HepG2 (cell line): ENCODE data around the gene ZNF3. TPM values are rescaled to one million over a fixed set of nuclear protein-coding genes. Genes with fewer than 3 reads are reported as not detected.

Experiments used
- HES4 ChIP-seq: sonication (generic); formaldehyde crosslinking; IDR thresholded peaks from 2 replicates; pipeline ENCODE4 v1.9.0; 2021; ENCODE audit warnings: mild to moderate bottlenecking, missing genetic modification reagents, borderline replicate concordance
- KDM5B ChIP-seq: sonication (generic); formaldehyde crosslinking; IDR thresholded peaks from 2 replicates; pipeline ENCODE4 v1.4.0; 2020; ENCODE audit warnings: missing genetic modification reagents, mild to moderate bottlenecking, borderline replicate concordance
- NFKBIZ ChIP-seq: IDR thresholded peaks from 2 replicates; pipeline ENCODE4 v1.6.1; 2018; ENCODE audit warnings: missing genetic modification reagents, missing compliant biosample characterization
- POLR2A ChIP-seq, 2 experiments: IDR thresholded peaks; 2 replicates each; pipeline ENCODE4 v1.6.1; 2011; ENCODE audit warnings: low read depth in 2 of 2, low read length in 2 of 2, mild to moderate bottlenecking in 1 of 2, moderate library complexity in 1 of 2; ENCODE audit not compliant: insufficient read depth in 1 of 2
- RAD21 ChIP-seq: fragments of 450-650 bp; formaldehyde crosslinking; IDR thresholded peaks from 2 replicates; pipeline ENCODE4 v1.5.0; 2020; ENCODE audit warnings: mild to moderate bottlenecking
- RFXAP ChIP-seq: sonication (generic); formaldehyde crosslinking; IDR thresholded peaks from 2 replicates; pipeline ENCODE4 v1.4.0; 2020; ENCODE audit warnings: missing genetic modification reagents, borderline replicate concordance
- TCF7L2 ChIP-seq: IDR thresholded peaks from 2 replicates; pipeline ENCODE4 v1.6.1; 2011; ENCODE audit warnings: mild to moderate bottlenecking, low read depth, low read length, moderate library complexity
- TGIF2 ChIP-seq: IDR thresholded peaks from 2 replicates; pipeline ENCODE4 v1.6.1; 2016; ENCODE audit warnings: control low read depth, missing compliant biosample characterization
- ZMAT3 ChIP-seq: sonication (generic); formaldehyde crosslinking; conservative IDR thresholded peaks from 2 replicates; pipeline ENCODE4 v1.7.0; 2021; ENCODE audit warnings: missing genetic modification reagents
- ZNF33A ChIP-seq: sonication (generic); formaldehyde crosslinking; IDR thresholded peaks from 2 replicates; pipeline ENCODE4 v1.5.1; 2020; ENCODE audit warnings: missing genetic modification reagents, mild to moderate bottlenecking, moderate library complexity, borderline replicate concordance
- ZNF607 ChIP-seq: sonication (generic); formaldehyde crosslinking; IDR thresholded peaks from 2 replicates; pipeline ENCODE4 v1.5.1; 2020; ENCODE audit warnings: missing genetic modification reagents, mild to moderate bottlenecking, borderline replicate concordance
- ZNF644 ChIP-seq: IDR thresholded peaks from 2 replicates; pipeline ENCODE4 v1.6.1; 2016; ENCODE audit warnings: low read depth
- ZNF850 ChIP-seq: sonication (generic); formaldehyde crosslinking; conservative IDR thresholded peaks from 2 replicates; pipeline ENCODE4 v1.9.0; 2021; ENCODE audit warnings: mild to moderate bottlenecking, missing genetic modification reagents
- polyA plus RNA-seq, 8 experiments: library from polyadenylated mRNA; depleted of rRNA in 3 of 8; stranded (reverse) in 7 of 8; unstranded in 1 of 8; fragments of >200 nt; fragmentation: Illumina TruSeq in 4 of 8; extraction: Trizol in 4 of 8; gene quantifications; 2 replicates each; pipeline versions ENCODE4 v1.2.1 to v1.2.3, GENCODE V29; 2011 to 2016; ENCODE audit warnings: low read depth in 4 of 8, missing spikeins in 1 of 8, mixed read lengths in 1 of 8; ENCODE audit not compliant: insufficient read depth in 1 of 8
- total RNA-seq, 5 experiments: library from RNA; depleted of rRNA; stranded (reverse); fragments of >200 nt; fragmentation: Illumina TruSeq; extraction: Trizol; gene quantifications; 2 replicates each; pipeline ENCODE4 v1.2.3, GENCODE V29; 2016; ENCODE audit warnings: low read depth in 1 of 5
- TF ChIP-seq, protein P1 (sequence below): sonication (generic); formaldehyde crosslinking; IDR thresholded peaks from 2 replicates; pipeline ENCODE4 v1.4.0; 2020; ENCODE audit warnings: missing genetic modification reagents
- TF ChIP-seq, protein P2 (sequence below), 2 experiments: IDR thresholded peaks; 2 replicates each; pipeline ENCODE4 v1.6.1; 2011 to 2012; ENCODE audit warnings: low read length in 2 of 2, borderline replicate concordance in 1 of 2, low read depth in 1 of 2, mild to moderate bottlenecking in 1 of 2, moderate library complexity in 1 of 2
- TF ChIP-seq, protein P3 (sequence below): sonication (generic); formaldehyde crosslinking; IDR thresholded peaks from 2 replicates; pipeline ENCODE4 v1.4.0; 2020; ENCODE audit warnings: missing genetic modification reagents
- TF ChIP-seq, protein P4 (sequence below): sonication (generic); formaldehyde crosslinking; IDR thresholded peaks from 2 replicates; pipeline ENCODE4 v1.9.0; 2021; ENCODE audit warnings: missing genetic modification reagents, borderline replicate concordance

ZNF3 gene
- total and polyA plus RNA-seq, 2 of the 13 experiments (the other 11 are each of a cell fraction or from before 2014, with no cell fraction given) = 33.7 to 56.9 TPM

DNA sequence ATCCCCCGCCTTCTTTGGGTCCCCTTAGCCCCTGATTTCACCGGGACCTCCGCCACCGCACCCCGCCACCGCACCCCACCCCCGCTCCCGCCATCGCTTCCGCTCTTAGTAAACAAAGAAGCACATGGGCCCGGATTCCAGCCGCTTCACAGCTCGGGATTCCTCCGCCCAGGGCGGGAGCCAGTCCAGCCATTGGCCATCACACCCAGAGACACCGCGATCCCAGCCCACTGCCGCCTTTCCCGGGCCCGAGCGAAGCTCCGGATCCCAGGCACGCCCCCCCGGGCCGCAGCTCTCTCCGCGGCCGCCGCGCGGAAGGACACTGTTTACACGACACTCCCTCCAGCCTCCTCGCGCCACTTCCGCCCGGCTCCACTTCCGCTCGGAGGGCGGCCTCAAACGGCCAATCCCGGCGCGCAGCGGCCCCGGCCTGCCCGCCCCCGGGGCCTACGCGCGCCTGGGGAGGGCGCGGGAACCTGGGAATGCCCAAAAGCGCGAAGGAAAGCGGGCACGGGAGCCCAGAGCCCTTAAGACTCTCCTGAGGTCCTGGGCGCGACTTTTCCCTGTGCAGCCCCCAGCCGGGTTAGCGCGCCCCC lies 19.0 kb upstream of the ZNF3 start (continued):
- TF ChIP-seq TGIF2 (CRISPR knock-in tag) = peak; percentile 90
- TF ChIP-seq ZNF33A = no peak; the same call in 1 of the 2 replicates
- TF ChIP-seq HES4 (CRISPR knock-in tag) = peak; percentile 67; the same call in 1 of the 2 replicates
- TF ChIP-seq ZNF850 (CRISPR knock-in tag) = peak; percentile 63; the same call in 1 of the 2 replicates
- peak; percentile 42; the same call in 1 of the 2 replicates for TF ChIP-seq NFKBIZ (CRISPR knock-in tag)
- no peak for TF ChIP-seq ZNF644
- TF ChIP-seq, protein P1, sequence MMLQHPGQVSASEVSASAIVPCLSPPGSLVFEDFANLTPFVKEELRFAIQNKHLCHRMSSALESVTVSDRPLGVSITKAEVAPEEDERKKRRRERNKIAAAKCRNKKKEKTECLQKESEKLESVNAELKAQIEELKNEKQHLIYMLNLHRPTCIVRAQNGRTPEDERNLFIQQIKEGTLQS = peak; percentile 54; the same call in 1 of the 2 replicates
- no peak; the same call in 1 of the 2 replicates for TF ChIP-seq RAD21 (CRISPR knock-in tag)
- no peak; the same call in none of the 2 replicates for TF ChIP-seq ZNF607 (CRISPR knock-in tag)
- TF ChIP-seq, protein P2, sequence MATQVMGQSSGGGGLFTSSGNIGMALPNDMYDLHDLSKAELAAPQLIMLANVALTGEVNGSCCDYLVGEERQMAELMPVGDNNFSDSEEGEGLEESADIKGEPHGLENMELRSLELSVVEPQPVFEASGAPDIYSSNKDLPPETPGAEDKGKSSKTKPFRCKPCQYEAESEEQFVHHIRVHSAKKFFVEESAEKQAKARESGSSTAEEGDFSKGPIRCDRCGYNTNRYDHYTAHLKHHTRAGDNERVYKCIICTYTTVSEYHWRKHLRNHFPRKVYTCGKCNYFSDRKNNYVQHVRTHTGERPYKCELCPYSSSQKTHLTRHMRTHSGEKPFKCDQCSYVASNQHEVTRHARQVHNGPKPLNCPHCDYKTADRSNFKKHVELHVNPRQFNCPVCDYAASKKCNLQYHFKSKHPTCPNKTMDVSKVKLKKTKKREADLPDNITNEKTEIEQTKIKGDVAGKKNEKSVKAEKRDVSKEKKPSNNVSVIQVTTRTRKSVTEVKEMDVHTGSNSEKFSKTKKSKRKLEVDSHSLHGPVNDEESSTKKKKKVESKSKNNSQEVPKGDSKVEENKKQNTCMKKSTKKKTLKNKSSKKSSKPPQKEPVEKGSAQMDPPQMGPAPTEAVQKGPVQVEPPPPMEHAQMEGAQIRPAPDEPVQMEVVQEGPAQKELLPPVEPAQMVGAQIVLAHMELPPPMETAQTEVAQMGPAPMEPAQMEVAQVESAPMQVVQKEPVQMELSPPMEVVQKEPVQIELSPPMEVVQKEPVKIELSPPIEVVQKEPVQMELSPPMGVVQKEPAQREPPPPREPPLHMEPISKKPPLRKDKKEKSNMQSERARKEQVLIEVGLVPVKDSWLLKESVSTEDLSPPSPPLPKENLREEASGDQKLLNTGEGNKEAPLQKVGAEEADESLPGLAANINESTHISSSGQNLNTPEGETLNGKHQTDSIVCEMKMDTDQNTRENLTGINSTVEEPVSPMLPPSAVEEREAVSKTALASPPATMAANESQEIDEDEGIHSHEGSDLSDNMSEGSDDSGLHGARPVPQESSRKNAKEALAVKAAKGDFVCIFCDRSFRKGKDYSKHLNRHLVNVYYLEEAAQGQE (IDR thresholded peaks at IDR 0.05; ENCODE audit: borderline replicate concordance in 1 of 2, low read depth in 1 of 2, low read length in 2 of 2) = no peak; a peak in 1 of 4 replicates
- TF ChIP-seq, protein P3, sequence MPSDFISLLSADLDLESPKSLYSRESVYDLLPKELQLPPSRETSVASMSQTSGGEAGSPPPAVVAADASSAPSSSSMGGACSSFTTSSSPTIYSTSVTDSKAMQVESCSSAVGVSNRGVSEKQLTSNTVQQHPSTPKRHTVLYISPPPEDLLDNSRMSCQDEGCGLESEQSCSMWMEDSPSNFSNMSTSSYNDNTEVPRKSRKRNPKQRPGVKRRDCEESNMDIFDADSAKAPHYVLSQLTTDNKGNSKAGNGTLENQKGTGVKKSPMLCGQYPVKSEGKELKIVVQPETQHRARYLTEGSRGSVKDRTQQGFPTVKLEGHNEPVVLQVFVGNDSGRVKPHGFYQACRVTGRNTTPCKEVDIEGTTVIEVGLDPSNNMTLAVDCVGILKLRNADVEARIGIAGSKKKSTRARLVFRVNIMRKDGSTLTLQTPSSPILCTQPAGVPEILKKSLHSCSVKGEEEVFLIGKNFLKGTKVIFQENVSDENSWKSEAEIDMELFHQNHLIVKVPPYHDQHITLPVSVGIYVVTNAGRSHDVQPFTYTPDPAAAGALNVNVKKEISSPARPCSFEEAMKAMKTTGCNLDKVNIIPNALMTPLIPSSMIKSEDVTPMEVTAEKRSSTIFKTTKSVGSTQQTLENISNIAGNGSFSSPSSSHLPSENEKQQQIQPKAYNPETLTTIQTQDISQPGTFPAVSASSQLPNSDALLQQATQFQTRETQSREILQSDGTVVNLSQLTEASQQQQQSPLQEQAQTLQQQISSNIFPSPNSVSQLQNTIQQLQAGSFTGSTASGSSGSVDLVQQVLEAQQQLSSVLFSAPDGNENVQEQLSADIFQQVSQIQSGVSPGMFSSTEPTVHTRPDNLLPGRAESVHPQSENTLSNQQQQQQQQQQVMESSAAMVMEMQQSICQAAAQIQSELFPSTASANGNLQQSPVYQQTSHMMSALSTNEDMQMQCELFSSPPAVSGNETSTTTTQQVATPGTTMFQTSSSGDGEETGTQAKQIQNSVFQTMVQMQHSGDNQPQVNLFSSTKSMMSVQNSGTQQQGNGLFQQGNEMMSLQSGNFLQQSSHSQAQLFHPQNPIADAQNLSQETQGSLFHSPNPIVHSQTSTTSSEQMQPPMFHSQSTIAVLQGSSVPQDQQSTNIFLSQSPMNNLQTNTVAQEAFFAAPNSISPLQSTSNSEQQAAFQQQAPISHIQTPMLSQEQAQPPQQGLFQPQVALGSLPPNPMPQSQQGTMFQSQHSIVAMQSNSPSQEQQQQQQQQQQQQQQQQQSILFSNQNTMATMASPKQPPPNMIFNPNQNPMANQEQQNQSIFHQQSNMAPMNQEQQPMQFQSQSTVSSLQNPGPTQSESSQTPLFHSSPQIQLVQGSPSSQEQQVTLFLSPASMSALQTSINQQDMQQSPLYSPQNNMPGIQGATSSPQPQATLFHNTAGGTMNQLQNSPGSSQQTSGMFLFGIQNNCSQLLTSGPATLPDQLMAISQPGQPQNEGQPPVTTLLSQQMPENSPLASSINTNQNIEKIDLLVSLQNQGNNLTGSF (CRISPR knock-in tag) = no peak
- TF ChIP-seq KDM5B (CRISPR knock-in tag) = no peak
- peak; percentile 98 for TF ChIP-seq RFXAP (CRISPR knock-in tag)
- TF ChIP-seq, protein P4, sequence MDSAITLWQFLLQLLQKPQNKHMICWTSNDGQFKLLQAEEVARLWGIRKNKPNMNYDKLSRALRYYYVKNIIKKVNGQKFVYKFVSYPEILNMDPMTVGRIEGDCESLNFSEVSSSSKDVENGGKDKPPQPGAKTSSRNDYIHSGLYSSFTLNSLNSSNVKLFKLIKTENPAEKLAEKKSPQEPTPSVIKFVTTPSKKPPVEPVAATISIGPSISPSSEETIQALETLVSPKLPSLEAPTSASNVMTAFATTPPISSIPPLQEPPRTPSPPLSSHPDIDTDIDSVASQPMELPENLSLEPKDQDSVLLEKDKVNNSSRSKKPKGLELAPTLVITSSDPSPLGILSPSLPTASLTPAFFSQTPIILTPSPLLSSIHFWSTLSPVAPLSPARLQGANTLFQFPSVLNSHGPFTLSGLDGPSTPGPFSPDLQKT (CRISPR knock-in tag) = no peak
- TF ChIP-seq POLR2A (IDR thresholded peaks at IDR 0.05; ENCODE audit: insufficient read depth in 1 of 2, low read depth in 2 of 2, low read length in 2 of 2) = peak in 1 of 2 experiments; percentile 52; a peak in 1 of 4 replicates
- no peak for TF ChIP-seq TCF7L2
- peak; percentile 94 for TF ChIP-seq ZMAT3 (CRISPR knock-in tag)
